Measurements from ENCODE around the gene ADCY3. TPM values are rescaled to one million over a fixed set of nuclear protein-coding genes. Genes with fewer than 3 reads are reported as not detected.

The ADCY3 gene
- total and polyA plus RNA-seq, 9 of the 15 experiments (the other 6 are each of a cell fraction or from before 2014, with no cell fraction given): 1.5 to 54.8 (median 26.3) TPM

DNA sequence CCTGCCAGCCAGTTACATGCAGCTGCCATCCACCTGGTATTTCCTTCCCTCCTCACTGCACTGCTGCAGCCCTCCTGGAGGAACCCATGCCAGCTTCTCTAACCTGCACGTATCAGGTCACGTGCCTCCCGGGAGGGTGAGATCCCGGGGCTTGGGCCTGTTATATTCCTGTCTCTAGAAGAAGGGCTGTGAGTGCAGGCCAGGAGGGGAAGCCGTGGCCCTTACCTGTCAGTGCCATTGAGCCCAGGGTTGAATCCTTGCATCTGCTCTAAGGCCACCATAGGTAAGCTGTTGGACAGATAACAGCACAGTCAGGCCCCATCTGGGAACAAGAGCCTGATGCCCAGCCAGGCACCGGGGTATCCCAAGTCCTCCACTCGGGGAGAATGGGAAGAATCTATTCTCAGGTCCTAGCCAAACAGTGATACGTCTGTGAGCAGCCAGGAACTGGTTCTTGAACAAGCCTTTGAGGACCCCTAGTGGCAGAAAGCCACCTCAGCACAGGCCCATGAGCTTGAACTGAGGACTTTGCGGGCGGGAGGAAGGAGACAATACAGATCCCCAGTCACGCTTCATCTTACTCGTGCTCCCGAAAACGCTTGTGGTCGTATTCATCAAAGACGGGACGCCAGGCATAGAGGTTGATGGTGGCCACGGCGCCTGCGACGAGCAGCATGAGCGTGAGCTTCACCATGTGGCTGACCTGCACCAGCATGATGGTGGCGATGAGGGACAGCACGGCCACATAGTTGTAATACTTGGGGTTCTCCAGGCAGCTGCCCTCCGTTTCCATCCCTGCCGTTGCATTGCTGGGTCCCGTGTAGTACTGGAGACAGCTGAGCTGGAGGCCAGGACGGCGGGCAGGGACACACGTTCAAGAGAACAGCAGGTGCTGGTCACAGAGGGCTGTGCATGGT, 92.5 kb downstream of the ADCY3 start (continued):
- TF ChIP-seq BHLHE40 (IDR thresholded peaks at IDR 0.05; ENCODE audit: low read length) (0 out of 2 replicates have a peak, but pooled peaks have one; percentile 28), POLR2G (IDR thresholded peaks at IDR 0.05; ENCODE audit: low read depth, low read length) (peak; percentile 70; the same call in 1 of the 2 replicates), MYC (IDR thresholded peaks at IDR 0.05; ENCODE audit: low read depth, low read length) (0 out of 2 replicates have a peak, but pooled peaks have one; percentile 51), MYC (CRISPR knock-in tag; IDR thresholded peaks at IDR 0.05; ENCODE audit: borderline replicate concordance, low read depth) (no peak), CHD4 (IDR thresholded peaks at IDR 0.05; ENCODE audit: insufficient read depth, insufficient replicate concordance, low read depth, low read length, poor library complexity, severe bottlenecking) (no peak)
- TF ChIP-seq, protein P1, sequence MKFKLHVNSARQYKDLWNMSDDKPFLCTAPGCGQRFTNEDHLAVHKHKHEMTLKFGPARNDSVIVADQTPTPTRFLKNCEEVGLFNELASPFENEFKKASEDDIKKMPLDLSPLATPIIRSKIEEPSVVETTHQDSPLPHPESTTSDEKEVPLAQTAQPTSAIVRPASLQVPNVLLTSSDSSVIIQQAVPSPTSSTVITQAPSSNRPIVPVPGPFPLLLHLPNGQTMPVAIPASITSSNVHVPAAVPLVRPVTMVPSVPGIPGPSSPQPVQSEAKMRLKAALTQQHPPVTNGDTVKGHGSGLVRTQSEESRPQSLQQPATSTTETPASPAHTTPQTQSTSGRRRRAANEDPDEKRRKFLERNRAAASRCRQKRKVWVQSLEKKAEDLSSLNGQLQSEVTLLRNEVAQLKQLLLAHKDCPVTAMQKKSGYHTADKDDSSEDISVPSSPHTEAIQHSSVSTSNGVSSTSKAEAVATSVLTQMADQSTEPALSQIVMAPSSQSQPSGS (CRISPR knock-in tag; IDR thresholded peaks at IDR 0.05): no peak

DNA sequence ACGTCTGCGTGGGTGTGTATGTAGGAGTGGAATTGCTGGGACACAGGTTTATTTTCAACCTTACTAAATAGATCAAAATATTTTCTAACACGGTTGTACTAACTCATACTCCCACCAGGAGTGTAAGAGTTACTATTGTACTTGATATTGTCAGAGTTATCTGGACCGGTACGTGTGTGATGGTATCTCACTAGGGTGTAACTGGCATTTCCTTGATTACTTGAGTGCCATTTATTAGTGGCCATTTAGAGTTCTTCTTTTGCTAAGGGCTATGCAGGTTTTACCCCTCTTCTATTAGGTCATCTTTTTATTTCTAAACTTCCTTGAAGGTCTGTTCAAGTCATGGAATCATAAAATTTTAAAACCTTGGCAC, 93.3 kb downstream of the ADCY3 start:
- no peaks in the 10 kb centered on the region for H3K9me1 ChIP-seq (ENCODE audit: control insufficient read depth, insufficient read depth, low read length)
- H3K79me2 ChIP-seq (ENCODE audit: control insufficient read depth, insufficient read depth, low read length): no peaks in the 10 kb centered on the region
- ChIA-PET POLR2A (interaction anchor here (1.3 kb wide), 1 partner anchor 10 kb away, joined by 3 read pairs; no protein-coding TSS in a partner anchor), CTCF (ENCODE audit: low intra/inter-chr PET ratio) (interaction anchor here (2.0 to 3.3 kb wide), 3 partner anchors 34 to 417 kb away, joined by 6 to 32 read pairs (median 9); partner anchors contain the start of genes CENPO and PTRHD1)
- H3K9ac ChIP-seq (ENCODE audit: insufficient read depth in 1 of 2, low read depth in 2 of 2, low read length in 2 of 2): no peak overlapping the region
- no peak overlapping the region for H3K4me3 ChIP-seq
- 56% methylated on average over 5 of the region's 5 CpGs for WGBS (ENCODE audit: insufficient coverage, low coverage, missing lambda C conversion rate)
- DNase-seq (ENCODE audit: extremely low read depth in 1 of 4, low spot score in 3 of 4) (no peak), ATAC-seq (no peak), FAIRE-seq (no peak)
- H3K9me3 ChIP-seq (replicated peaks; ENCODE audit: control insufficient read depth, insufficient read depth, low read depth, low read length): no peaks in the 10 kb centered on the region
- intact Hi-C loops (cut with micrococcal nuclease) (loop anchor here (1.0 to 5.0 kb wide), 7 partner anchors 34 to 416 kb away; partner anchors contain the start of gene NCOA1), in situ Hi-C loops (cut with MboI) (no loop called here)
- H3K4me2 ChIP-seq (ENCODE audit: insufficient read depth, low read length): no peak overlapping the region
- H3K4me1 ChIP-seq (replicated peaks in 1 of 2; ENCODE audit: control insufficient read depth in 2 of 2, insufficient read depth in 2 of 2, low read length in 2 of 2): peaks cover 0 to 5% of the 10 kb centered on the region in 2 experiments; a peak in 2 of 5 replicates
- H2AFZ ChIP-seq (ENCODE audit: low read depth, low read length): no peak overlapping the region
- H3K27ac ChIP-seq (ENCODE audit: extremely low read depth, low read depth, low read length): no peak overlapping the region
- H3K27me3 ChIP-seq (ENCODE audit: control insufficient read depth in 2 of 2, insufficient read depth in 2 of 2, low read length in 2 of 2): no peaks in the 10 kb centered on the region
- peaks cover 65% of the 10 kb centered on the region for H3K36me3 ChIP-seq (ENCODE audit: control insufficient read depth, insufficient read depth, low read length)
- BruUV-seq (replicated peaks): no TSS peak
- no peaks in the 10 kb centered on the region for H4K20me1 ChIP-seq (replicated peaks; ENCODE audit: control insufficient read depth, insufficient read depth, low read length)
- TF ChIP-seq COPS2 (conservative IDR thresholded peaks at IDR 0.05) (no peak), ZC3H4 (CRISPR knock-in tag; IDR thresholded peaks at IDR 0.05; ENCODE audit: borderline replicate concordance) (no peak), MED1 (CRISPR knock-in tag; IDR thresholded peaks at IDR 0.05; ENCODE audit: borderline replicate concordance) (no peak), TAF7 (tag; IDR thresholded peaks at IDR 0.05) (no peak), POLR2AphosphoS5 (IDR thresholded peaks at IDR 0.05; ENCODE audit: control insufficient read depth, insufficient read depth, low read depth, low read length) (no peak), RB1 (IDR thresholded peaks at IDR 0.05; ENCODE audit: low read depth) (no peak)
- TF ChIP-seq, protein P2, sequence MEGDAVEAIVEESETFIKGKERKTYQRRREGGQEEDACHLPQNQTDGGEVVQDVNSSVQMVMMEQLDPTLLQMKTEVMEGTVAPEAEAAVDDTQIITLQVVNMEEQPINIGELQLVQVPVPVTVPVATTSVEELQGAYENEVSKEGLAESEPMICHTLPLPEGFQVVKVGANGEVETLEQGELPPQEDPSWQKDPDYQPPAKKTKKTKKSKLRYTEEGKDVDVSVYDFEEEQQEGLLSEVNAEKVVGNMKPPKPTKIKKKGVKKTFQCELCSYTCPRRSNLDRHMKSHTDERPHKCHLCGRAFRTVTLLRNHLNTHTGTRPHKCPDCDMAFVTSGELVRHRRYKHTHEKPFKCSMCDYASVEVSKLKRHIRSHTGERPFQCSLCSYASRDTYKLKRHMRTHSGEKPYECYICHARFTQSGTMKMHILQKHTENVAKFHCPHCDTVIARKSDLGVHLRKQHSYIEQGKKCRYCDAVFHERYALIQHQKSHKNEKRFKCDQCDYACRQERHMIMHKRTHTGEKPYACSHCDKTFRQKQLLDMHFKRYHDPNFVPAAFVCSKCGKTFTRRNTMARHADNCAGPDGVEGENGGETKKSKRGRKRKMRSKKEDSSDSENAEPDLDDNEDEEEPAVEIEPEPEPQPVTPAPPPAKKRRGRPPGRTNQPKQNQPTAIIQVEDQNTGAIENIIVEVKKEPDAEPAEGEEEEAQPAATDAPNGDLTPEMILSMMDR (IDR thresholded peaks at IDR 0.05 in 2 of 3, conservative IDR thresholded peaks at IDR 0.05 in 1 of 3; ENCODE audit: insufficient read depth in 2 of 3, low read depth in 1 of 3, low read length in 3 of 3): no peak
- TF ChIP-seq, protein P3, sequence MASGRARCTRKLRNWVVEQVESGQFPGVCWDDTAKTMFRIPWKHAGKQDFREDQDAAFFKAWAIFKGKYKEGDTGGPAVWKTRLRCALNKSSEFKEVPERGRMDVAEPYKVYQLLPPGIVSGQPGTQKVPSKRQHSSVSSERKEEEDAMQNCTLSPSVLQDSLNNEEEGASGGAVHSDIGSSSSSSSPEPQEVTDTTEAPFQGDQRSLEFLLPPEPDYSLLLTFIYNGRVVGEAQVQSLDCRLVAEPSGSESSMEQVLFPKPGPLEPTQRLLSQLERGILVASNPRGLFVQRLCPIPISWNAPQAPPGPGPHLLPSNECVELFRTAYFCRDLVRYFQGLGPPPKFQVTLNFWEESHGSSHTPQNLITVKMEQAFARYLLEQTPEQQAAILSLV (tag; IDR thresholded peaks at IDR 0.05): no peak
